Testis (tissue), 3 donors: ENCODE data around the gene FRRS1L. TPM values are rescaled to one million over a fixed set of nuclear protein-coding genes. Genes with fewer than 3 reads are reported as not detected.

ENCODE experiments used
- DNase-seq: peaks from one replicate; pipeline ENCODE4 v3.0.0-alpha.2; 2019
- H3K27ac ChIP-seq, 2 donors: fragments of 200-600 bp; sonication (generic); one replicate each; pipeline ENCODE4 v1.5.1; 2019
- H3K27me3 ChIP-seq: fragments of 200-600 bp; sonication (generic); one replicate; pipeline ENCODE4 v1.5.1; 2019
- H3K36me3 ChIP-seq: fragments of 200-600 bp; sonication (generic); one replicate; pipeline ENCODE4 v1.5.1; 2017; ENCODE audit warnings: low read depth; ENCODE audit errors: missing control alignments
- H3K4me1 ChIP-seq: fragments of 200-600 bp; sonication (generic); one replicate; pipeline ENCODE4 v1.5.1; 2019
- H3K4me3 ChIP-seq, 2 donors: fragments of 200-600 bp; sonication (generic); one replicate each; pipeline ENCODE4 v1.5.1; 2017 to 2019
- H3K9me3 ChIP-seq: fragments of 200-600 bp; sonication (generic); one replicate; pipeline ENCODE4 v1.5.1; 2017
- POLR2A ChIP-seq: fragments of 450-650 bp; IDR thresholded peaks from one replicate; pipeline ENCODE4 v1.6.1; 2017; ENCODE audit warnings: antibody characterized with exemption, mild to moderate bottlenecking, moderate library complexity
- WGBS, 2 donors: methylation state at CpG; one replicate each; pipeline ENCODE4 v1.1.5; 2018; 5-methylcytosine and 5-hydroxymethylcytosine counted together
- intact Hi-C: fragments of 100-400 bp; cut with DNase I; formaldehyde crosslinking; loops from one replicate; pipeline ENCODE4 v1.15.1; 2023; ENCODE audit warnings: low total_unique reads
- polyA plus RNA-seq: library from polyadenylated mRNA; stranded (reverse); fragments of 350-450 nt; fragmentation: Illumina TruSeq; extraction: RNeasy Lipid Tissue Mini Kit (QIAGEN cat#74804); gene quantifications from one replicate; pipeline ENCODE4 v1.2.3, GENCODE V29; 2014; ENCODE audit warnings: low read depth, low replicate concordance; ENCODE audit not compliant: insufficient read depth
- total RNA-seq, 2 donors: library from RNA; depleted of rRNA; stranded (reverse); fragments of >200 nt; gene quantifications; one replicate each; pipeline ENCODE4 v1.2.3, GENCODE V29; 2016
- TF ChIP-seq, protein P1 (sequence below), 3 experiments: fragments of 450-650 bp in 2 of 3; fragments of 200-600 bp in 1 of 3; sonication (generic) in 1 of 3; IDR thresholded peaks; one replicate each; pipeline ENCODE4 v1.5.1; 2016 to 2019; ENCODE audit warnings: antibody characterized with exemption in 3 of 3, mild to moderate bottlenecking in 2 of 3, moderate library complexity in 1 of 3

Gene FRRS1L
- total and polyA plus RNA-seq, 3 donors from 2014 or later = 5.3 to 9.3 (median 6.0) TPM

DNA sequence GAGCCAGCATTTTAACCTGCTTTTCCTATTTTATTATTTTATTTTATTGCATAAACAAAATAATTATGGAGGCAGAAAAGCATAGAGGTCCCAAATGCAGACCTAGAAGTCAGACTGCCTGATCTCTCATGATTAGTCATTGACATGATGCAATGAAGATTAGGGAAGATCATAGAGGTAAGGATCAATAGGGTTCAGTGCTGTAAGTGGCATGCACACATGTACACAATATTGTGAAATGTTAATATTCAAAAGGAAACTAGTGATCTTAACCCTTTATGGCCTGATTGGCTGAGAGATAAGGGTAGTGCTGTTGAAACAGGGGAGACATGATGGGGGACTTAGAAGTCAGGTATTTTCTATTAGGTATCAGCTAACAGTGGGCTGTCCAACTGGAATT lies 1.1 kb upstream of the FRRS1L start:
- Histone ChIP-seq H3K9me3 (no peaks in the 10 kb centered on the region), H3K4me1 (no peaks in the 10 kb centered on the region), H3K4me3 (no peak overlapping the region), H3K36me3 (no peaks in the 10 kb centered on the region), H3K27ac (no peak overlapping the region), H3K27me3 (no peaks in the 10 kb centered on the region)
- intact Hi-C loops = no loop called here
- DNase-seq = no peak
- TF ChIP-seq, protein P1, sequence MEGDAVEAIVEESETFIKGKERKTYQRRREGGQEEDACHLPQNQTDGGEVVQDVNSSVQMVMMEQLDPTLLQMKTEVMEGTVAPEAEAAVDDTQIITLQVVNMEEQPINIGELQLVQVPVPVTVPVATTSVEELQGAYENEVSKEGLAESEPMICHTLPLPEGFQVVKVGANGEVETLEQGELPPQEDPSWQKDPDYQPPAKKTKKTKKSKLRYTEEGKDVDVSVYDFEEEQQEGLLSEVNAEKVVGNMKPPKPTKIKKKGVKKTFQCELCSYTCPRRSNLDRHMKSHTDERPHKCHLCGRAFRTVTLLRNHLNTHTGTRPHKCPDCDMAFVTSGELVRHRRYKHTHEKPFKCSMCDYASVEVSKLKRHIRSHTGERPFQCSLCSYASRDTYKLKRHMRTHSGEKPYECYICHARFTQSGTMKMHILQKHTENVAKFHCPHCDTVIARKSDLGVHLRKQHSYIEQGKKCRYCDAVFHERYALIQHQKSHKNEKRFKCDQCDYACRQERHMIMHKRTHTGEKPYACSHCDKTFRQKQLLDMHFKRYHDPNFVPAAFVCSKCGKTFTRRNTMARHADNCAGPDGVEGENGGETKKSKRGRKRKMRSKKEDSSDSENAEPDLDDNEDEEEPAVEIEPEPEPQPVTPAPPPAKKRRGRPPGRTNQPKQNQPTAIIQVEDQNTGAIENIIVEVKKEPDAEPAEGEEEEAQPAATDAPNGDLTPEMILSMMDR (IDR thresholded peaks at IDR 0.05) = no peak
- TF ChIP-seq POLR2A = no peak

DNA sequence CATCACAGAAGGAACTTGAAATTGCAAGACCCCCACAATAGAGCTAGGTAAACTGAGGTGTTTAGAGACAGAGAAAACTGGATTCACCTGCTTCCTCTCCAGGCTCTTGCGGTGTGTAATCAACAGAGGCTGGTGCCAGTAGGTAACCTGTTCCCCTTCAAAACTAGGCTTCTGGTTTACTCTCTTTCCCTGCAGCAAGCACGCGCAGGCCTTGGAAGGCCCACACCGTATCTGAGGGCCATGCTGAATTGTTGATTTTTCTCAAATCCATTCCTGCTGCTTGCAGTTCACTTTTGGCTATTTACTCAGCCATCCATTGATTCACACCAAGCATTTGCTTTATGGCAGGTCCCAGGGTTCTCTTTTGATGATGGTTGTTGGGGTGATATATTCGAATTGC lies 667 bp upstream of the FRRS1L start:
- TF ChIP-seq POLR2A = no peak
- TF ChIP-seq, protein P1 (IDR thresholded peaks at IDR 0.05) = no peak
- intact Hi-C loops = no loop called here

DNA sequence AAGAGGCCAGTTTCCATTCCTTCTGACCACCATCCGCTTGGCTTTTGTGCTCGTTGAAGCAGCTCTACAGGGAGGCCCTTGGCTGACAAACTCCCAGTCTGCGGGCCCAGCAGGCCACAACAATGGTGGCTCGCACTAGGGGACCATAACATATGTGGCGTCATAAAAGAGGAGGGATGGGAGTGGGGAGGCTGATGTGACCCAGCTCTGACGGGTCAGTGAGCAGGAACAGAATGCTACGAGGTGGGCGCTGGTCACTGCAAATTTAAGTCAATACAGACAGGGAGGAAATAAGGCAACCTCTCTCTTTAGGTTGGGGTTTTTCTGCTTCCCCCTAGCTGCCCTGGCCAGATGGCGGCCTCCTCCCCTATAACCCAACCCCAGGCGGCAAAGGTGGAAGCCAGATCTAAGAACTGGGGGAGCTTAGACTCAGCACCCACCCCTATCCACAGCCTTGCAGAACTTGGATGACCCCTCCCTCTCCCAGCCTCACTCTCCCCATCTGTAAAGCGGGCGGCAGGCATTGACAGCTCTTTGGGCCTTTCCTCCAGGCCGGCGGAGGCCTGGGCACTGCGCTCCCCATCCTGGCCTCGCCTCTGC lies 778 bp downstream of the FRRS1L start:
- H3K4me1 ChIP-seq = no peaks in the 10 kb centered on the region
- no peaks in the 10 kb centered on the region for H3K36me3 ChIP-seq
- DNase-seq = no peak
- no peaks in the 10 kb centered on the region for H3K9me3 ChIP-seq
- no peak overlapping the region for H3K27ac ChIP-seq
- no peaks in the 10 kb centered on the region for H3K27me3 ChIP-seq
- intact Hi-C loops = no loop called here
- TF ChIP-seq POLR2A = no peak
- TF ChIP-seq, protein P1 (IDR thresholded peaks at IDR 0.05) = no peak
- peak overlapping the region; percentile 47 to 51 for H3K4me3 ChIP-seq
- WGBS, 2 donors = 50 to 61% methylated on average over 16 of the region's 16 CpGs

More for the DNA sequence above, 667 bp upstream of the FRRS1L start:
- Histone ChIP-seq H3K9me3 (no peaks in the 10 kb centered on the region), H3K27me3 (no peaks in the 10 kb centered on the region), H3K4me3 (peak overlapping the region; percentile 51 to 55), H3K36me3 (no peaks in the 10 kb centered on the region), H3K4me1 (no peaks in the 10 kb centered on the region), H3K27ac (no peak overlapping the region)
- no peak for DNase-seq
- 68 to 69% methylated on average over 5 of the region's 5 CpGs for WGBS, 2 donors

DNA sequence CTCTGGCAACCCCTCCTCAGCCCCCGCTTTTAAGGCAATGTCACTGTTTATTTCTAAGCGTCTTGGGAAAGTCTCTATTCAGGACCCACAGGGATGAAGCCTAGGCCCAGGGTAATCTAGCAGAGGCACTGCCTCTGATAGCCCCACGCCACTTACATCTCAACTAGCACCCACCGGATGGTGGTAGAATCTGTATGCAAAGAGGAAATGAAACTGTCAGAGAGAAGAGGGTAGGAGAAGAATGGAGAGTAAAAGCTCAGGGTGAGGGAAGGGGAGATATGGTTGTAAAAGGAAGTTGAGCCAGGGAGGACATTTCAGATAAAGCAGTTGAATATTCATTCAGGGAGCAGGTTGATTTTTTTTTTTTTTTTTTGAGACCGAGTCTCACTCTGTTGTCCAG lies 3.0 kb downstream of the FRRS1L start:
- TF ChIP-seq, protein P1 (IDR thresholded peaks at IDR 0.05) = no peak
- no peak for TF ChIP-seq POLR2A
- H3K27ac ChIP-seq = no peak overlapping the region
- no peak overlapping the region for H3K4me3 ChIP-seq
- 83 to 89% methylated on average over 5 of the region's 5 CpGs for WGBS, 2 donors
- no peaks in the 10 kb centered on the region for H3K36me3 ChIP-seq
- no peaks in the 10 kb centered on the region for H3K4me1 ChIP-seq
- no peaks in the 10 kb centered on the region for H3K27me3 ChIP-seq
- H3K9me3 ChIP-seq = no peaks in the 10 kb centered on the region
- no peak for DNase-seq
- intact Hi-C loops = no loop called here

DNA sequence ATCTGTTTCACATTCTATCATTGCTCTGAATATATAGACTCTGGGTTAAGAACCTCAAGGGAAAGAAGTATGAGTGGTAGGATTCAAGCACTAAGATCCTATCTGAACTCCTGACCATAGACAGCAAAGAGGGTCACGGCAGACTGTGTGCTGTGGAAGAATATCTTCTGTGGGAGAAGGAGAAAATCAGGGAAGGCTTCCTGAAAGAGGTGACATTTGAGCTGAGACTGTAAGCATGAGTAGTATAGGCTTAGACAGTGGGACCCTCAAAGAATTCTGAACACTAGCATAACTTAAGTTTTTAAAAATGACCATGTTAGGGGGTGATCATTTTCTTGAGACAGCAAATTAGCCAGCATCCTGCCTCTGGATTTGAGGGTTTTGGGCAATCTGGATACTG lies 3.9 kb downstream of the FRRS1L start:
- Histone ChIP-seq H3K27me3 (no peaks in the 10 kb centered on the region), H3K36me3 (no peaks in the 10 kb centered on the region), H3K27ac (no peak overlapping the region), H3K4me3 (no peak overlapping the region), H3K4me1 (no peaks in the 10 kb centered on the region), H3K9me3 (no peaks in the 10 kb centered on the region)
- intact Hi-C loops = no loop called here
- no peak for TF ChIP-seq POLR2A
- WGBS, 2 donors = 93 to 100% methylated on average over 1 of the region's 1 CpG
- no peak for DNase-seq
